Iris pigment epithelial cell (primary cell): ENCODE measurements around the gene TJAP1.

Experiments used
- DNase-seq: peaks from one replicate; pipeline ENCODE4 v3.0.0-alpha.2; 2011; ENCODE audit warnings: low read depth

TJAP1 gene, protein sequence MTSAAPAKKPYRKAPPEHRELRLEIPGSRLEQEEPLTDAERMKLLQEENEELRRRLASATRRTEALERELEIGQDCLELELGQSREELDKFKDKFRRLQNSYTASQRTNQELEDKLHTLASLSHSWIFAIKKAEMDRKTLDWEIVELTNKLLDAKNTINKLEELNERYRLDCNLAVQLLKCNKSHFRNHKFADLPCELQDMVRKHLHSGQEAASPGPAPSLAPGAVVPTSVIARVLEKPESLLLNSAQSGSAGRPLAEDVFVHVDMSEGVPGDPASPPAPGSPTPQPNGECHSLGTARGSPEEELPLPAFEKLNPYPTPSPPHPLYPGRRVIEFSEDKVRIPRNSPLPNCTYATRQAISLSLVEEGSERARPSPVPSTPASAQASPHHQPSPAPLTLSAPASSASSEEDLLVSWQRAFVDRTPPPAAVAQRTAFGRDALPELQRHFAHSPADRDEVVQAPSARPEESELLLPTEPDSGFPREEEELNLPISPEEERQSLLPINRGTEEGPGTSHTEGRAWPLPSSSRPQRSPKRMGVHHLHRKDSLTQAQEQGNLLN

DNA sequence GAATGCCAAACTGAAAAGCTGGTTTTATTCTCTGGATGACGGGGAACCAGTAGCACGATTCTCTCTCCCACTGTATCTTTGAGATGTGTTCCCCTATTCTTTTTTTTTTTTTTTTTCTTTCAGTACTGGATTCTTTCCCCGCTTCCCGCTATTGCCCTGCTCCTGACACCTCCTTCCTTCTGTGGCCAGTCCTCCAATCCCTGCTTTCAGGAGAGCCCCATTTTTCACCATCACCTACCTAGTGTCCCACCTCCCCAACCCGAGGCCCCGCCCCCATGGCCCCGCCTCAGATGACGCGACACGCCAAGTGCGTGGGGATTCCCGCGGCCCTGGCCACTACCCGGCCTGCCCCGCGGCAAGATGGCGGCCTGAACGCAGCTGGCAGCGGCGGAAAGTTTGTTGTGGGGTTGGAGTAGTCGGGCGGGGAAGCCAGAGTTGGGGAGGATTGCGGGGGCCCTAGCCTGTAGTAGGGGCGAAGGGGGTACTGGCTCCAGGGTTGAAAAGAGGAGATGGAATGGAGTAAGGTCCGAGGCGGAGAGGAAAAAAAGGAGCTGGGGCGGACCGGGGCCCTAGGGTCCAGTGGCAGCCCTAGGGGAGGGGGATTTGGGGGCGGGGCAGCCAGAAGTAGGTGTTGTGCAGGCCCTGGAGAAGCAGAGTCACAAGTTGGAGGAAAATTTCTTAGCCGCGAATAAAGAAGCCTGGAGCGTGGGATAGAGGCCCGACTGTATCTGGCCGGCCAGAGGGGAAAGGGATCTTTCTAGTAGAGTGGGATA lies at the start of gene TJAP1:
Gene TJAP1 (plus strand): TSS at position 336 of the 773 bp plus-strand sequence. CDS start 21,432 bp downstream, outside the sequence.
- peak; percentile 84 for DNase-seq

DNA sequence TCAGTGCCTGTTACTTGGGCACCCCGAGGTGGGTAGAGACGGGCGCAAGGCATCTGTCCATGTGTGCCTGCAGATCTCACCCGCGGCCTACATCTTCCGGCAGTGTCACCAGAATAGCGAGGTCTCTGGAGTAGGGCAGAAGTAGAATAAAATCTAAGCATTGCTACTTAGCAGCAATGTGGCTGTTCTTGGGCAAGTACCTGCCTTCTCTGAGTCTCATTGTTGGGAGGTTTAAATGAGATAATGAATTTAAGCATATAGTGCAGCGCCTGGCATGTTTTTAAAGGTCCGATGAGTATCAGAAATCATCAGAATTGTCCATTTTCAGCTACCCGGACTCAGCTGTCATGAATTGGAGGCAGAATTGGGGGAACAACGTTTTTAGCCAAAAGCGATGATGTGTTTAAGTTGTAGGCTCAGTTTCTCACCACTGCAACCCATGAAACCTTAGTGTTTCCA lies 49.2 kb upstream of the TJAP1 start:
- DNase-seq = no peak

DNA sequence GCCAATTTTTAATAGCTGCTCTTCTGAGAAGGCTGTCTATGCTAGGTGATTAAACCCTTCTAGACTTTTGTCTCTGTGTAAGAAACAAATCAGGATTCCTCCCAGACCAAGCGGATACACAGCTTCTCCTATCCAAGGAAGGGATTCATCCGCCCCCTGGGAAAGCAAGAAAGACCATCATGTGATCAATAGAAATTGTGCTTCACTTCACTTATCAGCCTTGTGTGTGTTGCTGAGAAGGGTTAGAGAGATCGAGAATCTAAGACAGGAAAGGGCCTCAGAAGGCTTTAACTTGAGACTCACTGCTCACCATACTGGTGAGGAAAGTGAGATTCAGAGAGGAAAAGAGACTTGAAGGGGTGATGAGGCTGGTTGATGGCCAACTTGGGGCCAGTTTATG lies 48.5 kb upstream of the TJAP1 start:
- DNase-seq = no peak

DNA sequence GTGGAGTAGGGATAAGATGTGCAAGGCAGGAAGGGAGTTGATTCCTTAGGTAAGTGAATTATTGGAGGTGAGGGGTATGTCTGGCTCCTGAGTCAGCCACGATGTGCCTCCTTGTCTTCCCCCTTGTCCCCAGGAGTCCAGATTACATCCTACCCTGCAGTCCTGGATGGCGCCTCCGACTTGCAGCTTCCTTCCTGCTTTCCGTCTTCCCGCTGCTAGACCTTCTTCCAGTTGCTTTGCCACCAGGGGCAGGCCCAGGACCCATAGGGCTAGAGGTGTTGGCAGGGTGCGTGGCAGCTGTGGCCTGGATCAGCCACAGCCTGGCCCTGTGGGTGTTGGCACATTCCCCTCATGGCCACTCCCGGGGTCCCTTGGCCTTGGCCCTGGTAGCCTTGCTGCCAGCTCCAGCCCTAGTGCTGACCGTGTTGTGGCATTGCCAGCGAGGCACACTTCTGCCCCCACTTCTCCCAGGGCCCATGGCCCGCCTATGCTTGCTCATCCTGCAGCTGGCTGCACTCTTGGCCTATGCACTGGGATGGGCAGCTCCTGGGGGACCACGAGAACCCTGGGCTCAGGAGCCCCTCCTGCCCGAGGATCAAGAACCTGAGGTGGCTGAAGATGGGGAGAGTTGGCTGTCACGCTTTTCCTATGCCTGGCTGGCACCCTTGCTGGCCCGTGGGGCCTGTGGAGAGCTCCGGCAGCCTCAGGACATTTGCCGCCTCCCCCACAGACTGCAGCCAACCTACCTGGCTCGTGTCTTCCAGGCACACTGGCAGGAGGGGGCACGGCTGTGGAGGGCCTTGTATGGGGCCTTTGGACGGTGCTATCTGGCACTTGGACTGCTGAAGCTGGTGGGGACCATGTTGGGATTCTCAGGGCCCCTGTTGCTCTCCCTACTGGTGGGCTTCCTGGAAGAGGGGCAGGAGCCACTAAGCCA lies 45.1 kb upstream of the TJAP1 start:
- no peak for DNase-seq

DNA sequence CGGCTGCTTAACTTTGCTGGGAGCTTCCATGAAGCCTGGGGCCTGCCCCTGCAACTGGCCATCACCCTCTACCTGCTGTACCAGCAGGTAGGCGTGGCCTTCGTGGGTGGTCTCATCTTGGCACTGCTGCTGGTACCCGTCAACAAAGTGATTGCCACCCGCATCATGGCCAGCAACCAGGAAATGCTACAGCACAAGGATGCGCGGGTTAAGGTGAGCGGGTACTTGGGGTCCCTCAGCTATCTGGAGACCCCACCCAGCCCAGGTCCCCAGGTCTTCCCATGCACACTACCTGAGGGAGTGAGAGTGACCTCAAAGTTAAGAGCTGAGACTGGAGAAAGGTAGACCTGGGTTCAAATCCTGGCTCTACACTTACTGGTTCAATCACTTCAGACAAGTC lies 44.2 kb upstream of the TJAP1 start:
- DNase-seq = no peak

DNA sequence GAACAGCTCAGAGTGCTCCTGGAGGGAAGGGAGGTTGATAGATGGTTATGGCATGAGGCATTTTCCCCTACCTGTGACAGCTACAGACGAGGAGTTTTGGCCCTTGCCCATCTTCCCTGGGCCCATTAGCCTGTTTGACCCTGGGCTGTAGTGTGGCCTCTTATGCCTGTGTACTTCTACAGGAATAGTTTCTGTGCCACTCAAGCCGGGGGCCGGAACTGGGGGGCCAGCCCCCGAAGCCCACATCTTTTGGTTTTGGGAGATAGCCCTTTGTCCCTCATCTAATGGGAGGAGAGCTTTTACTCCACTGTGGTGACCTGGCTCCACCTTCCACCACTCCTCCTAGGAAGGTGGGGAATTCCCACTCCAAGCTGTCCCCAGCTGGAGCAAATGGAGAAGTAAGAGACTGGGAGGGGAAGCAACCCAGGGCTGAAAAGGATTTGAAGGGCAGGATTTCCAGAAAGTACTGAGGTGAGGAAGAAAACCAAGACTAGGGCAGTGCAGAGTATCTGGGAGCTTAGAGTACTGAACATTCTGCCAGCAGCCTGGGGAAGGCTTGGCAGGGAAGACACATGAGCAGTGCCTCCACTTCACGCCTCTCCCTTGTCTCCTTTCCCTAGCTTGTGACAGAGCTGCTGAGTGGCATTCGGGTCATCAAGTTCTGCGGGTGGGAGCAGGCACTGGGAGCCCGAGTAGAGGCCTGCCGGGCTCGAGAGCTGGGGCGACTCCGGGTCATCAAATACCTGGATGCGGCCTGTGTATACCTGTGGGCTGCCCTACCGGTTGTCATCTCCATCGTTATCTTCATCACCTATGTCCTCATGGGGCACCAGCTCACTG lies 43.1 kb upstream of the TJAP1 start:
- DNase-seq = no peak

DNA sequence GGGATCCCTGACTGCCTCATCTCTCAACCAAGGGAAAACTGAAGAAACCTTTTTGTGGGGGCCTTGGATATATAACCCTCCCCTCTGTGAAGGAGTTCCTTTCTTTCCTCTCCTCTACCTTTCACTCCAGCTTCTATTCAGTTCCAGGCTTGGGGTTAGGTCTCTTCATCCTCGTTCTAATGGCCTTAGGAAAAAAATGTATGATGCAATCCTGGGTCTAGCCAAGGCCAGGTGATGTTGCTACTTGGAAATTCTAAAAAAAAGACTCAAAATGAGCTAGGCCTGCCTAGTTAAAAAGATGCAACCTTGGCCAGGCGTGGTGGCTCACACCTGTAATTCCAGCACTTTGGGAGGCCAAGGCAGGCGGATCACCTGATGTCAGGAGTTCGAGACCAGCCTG lies 42.4 kb upstream of the TJAP1 start:
- no peak for DNase-seq

DNA sequence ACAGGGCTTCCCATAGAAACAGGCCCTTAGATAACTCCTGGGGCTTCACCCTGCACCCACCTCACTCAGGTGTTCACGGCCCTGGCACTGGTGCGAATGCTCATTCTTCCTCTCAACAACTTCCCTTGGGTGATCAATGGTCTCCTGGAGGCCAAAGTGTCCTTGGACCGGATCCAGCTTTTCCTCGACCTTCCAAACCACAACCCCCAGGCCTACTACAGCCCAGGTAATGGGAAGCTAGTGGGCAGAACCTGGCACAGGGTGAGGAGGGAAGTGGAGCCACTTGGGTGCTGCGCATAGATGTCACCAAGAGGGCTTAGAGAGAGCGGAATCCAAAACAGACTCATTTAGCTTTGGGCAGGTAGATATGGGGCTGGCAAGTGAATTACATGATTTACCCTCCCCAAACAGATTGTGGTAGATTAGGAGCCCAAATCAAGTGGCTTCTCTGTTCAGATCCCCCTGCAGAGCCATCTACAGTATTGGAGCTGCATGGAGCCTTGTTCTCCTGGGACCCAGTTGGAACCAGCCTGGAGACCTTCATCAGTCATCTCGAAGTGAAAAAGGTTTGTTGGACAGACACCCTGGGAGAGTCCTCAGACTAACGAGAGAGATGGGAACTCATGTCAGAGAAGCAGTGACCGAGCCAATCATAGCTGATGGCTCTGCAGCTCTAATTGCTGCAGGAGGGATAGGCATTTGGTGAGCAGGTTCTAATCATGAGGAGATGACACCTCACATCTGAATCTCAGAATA lies 41.5 kb upstream of the TJAP1 start:
- no peak for DNase-seq

DNA sequence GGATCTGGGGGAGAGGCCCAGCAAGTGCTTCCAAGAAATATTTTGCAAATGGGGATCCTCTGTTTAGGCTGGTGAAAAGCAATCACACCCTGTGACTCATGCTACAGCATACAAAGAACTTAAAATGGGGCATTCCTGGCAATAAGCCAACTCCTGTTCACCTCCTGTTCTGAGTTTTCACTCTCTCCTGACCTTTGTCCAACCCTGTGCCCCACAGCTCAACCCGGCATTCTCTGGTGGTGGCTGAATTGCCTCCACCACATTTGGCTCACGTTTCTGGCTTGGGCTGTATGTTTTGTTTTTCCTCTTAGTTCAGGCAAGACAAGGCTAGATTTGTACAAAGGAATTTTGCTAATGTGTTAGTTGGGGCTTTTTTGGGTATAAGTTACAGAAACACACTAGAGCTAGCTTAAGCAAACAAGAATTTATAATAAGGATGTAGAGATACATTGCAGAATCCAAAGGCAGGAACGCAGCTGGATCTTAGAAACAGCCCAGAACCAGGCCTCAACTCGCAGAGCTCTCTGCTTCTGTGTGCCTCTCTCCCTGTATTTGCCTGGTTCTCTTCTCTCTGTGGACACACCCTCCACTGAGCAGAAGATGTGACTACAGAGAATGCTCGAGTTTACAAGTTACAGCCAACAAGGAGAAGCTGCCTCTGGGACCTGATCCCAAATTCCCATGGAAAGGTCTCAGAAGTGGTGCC lies 40.6 kb upstream of the TJAP1 start:
- DNase-seq = peak; percentile 83

DNA sequence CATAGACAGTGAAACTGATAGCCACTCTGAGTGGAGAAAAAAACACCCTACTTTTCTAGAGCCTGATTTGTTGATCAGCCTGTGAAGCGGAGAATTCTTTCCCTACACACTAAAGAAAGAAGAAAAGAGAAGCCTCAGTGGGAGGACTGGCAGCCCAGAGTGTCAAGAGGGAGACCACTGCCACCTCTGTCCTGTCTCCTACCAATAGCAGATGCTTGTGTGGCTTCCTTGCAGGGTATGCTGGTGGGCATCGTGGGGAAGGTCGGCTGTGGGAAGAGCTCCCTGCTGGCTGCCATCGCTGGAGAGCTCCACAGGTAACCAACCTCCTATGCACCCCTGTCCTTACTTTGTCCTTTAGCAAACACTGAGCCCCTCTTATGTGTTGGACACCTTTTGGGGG lies 39.7 kb upstream of the TJAP1 start:
- no peak for DNase-seq

DNA sequence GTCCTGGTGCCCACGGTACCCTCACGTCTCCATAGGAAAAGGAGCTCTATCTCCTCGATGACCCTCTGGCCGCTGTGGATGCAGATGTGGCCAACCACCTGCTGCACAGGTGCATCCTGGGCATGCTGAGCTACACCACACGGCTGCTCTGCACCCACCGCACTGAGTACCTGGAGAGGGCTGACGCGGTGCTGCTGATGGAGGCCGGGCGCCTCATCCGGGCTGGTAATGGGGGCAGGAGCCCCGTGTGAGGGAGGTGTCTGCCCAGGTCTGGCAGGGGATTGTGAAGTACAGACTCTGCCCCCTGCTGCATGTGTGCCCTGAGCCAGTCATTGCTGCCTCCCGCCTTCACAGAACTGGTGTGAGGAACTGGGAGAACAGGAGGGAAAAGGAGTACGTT lies 34.4 kb upstream of the TJAP1 start:
- DNase-seq = no peak

DNA sequence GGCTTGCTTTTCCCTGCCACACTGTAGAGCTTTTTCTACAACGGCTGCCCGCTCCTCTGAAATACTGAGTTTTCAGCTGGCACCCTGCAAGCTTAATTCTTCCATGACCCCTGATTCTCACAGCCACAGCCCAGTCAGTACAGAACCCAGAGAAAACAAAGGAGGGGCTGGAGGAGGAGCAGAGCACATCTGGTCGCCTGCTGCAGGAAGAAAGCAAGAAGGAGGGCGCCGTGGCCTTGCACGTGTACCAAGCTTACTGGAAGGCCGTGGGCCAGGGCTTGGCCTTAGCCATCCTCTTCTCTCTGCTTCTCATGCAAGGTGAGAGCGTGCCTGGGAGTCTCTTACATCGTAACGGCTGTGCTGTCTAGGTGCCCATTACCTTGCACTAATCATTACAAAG lies 33.3 kb upstream of the TJAP1 start:
- no peak for DNase-seq

DNA sequence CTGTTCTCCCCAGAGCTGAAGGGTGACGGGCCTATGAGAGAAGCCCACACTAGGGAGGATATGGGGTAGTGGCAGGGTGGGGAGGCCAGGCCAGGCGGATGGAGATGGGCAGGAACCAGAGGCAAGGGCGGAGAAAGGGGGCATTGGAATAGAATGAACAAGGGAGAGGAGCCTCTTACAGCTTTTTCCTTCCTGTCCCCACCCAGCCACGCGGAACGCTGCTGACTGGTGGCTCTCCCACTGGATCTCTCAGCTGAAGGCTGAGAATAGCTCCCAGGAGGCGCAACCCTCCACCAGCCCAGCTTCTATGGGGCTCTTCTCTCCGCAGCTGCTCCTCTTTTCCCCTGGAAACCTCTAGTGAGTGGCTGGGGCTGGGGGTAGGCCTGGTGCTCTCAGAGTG lies 32.8 kb upstream of the TJAP1 start:
- no peak for DNase-seq

DNA sequence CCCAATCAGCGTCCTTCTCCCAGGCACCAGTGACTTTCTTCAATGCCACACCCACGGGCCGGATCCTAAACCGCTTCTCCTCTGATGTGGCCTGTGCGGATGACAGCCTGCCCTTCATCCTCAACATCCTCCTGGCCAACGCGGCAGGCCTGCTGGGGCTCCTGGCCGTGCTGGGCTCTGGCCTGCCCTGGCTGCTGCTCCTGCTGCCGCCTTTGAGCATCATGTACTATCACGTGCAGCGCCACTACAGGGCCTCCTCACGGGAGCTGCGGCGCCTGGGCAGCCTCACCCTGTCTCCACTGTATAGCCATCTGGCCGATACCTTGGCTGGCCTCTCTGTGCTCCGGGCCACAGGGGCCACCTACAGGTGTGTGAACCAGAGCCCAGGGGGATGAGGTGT lies 31.8 kb upstream of the TJAP1 start:
- DNase-seq = no peak

DNA sequence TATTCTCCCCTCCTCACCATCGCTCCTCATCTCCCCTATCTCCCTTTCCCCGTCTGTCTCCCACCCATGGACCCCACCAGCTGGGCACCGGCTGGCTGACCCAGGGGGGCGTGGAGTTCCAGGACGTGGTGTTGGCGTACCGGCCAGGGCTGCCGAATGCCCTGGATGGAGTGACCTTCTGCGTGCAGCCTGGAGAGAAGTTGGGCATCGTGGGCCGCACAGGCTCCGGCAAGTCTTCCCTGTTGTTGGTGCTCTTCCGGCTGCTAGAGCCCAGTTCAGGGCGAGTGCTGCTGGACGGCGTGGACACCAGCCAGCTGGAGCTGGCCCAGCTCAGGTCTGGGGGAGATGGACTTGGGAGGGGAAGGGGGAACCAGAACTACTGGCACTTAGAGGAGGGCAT lies 29.8 kb upstream of the TJAP1 start:
- no peak for DNase-seq

DNA sequence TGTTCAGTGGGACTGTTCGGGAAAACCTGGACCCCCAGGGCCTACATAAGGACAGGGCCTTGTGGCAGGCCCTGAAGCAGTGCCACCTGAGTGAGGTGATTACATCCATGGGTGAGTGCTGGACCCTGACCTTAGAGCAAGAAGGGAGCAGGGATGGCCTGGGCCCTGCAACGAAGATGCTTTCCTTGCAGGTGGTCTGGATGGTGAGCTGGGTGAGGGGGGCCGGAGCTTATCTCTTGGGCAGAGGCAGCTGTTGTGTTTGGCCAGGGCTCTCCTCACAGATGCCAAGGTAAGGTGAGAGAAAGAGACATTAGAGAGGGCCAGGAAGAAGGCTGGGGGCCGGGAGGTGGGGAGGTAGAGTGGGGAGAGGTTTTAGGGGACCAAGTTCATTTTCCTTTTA lies 28.5 kb upstream of the TJAP1 start:
- no peak for DNase-seq

DNA sequence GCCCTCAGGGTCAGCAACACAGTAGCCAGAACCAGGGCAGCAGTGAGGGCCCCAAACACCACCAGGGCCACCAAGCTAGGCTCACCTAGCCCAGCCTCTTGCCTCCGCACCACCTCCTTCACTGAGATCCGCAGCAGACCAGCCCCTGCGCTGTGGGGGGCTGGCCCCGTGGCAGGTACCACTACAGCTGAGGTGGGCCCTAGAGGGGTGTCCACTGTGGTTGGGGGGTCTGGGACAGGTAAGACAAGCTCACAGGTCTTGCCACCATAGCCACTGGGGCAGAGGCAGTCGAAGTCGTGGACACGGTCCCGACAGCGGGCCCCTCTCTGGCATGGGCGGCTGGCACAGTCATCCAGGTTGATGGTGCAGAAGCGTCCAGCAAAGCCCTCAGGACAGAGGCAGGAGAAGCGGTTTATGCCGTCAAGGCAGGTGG lies 26.7 kb upstream of the TJAP1 start:
- no peak for DNase-seq

DNA sequence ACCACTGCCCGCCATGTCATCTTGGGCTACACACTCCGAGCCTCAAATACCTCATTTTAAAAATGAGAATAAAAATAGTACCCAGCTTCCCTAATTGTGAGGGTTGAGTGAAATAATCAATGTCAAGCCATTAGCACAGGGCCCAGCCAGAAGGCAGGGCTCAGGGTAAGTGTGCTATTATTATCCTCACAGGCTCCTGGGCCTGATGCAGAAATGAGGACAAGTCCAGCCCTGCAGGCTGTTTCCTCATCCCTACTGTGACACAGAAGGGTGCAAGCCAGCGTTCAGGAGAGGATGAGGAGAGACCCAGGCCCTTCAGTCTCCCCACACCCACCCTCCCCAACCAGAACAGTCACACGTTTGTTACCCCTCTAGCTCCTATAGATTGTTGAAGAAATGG lies 26.0 kb upstream of the TJAP1 start:
- no peak for DNase-seq

DNA sequence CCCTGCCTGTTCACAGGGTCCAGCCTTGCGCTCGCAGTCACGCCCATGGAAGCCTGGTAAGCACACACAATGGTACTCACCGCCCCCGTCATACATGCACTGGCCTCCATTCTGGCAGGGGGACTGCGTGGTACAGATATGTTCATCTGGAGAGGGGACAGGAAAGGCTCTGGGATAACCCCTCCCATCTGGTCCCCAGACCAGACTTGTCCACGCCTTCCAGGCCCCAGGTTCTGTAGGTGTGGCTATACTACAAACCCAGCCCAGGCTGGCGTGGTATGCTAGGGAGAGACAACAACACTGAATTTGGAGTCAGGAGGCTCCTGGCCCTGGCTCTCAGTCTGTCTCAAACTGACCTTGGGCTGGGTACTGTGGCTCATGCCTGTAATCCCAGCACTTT lies 25.4 kb upstream of the TJAP1 start:
- no peak for DNase-seq

DNA sequence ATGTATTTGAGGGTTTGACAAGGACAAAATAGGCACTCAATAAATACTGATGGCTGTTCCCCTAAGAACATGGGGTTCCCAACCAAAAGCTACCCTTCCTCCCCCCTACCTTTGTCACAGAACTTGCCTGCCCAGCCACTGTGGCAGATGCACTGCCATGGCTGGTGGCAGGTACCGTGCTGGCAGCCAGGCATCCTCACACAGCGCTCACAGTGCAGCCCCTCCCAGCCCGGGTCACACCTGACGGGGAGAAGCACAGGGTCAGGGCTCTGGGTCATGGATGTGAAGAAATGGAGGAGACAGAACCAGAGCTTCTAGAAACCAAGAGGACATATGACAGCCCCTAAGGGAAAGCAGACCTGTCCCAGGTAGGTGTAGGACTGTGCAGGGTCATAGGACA lies 24.5 kb upstream of the TJAP1 start:
- DNase-seq = no peak
